Astrocyte of the spinal cord (primary cell): Measurements from ENCODE around the gene ERFL.
"Not testable (repeated sequence)": the region's sequence is repeated elsewhere in the genome, so short reads cannot be mapped to it uniquely, and the experiment has no call there.

Source experiments
- DNase-seq: peaks from one replicate; pipeline ENCODE4 v3.0.0; 2011; ENCODE audit warnings: low read depth, low spot score
- H3K4me3 ChIP-seq: 2 replicates; pipeline ENCODE4 v1.5.1; 2011; ENCODE audit warnings: low read depth, mild to moderate bottlenecking, low read length, moderate library complexity
- in situ Hi-C: cut with HindIII; loops from 2 replicates; pipeline ENCODE4 v1.10.0; 2017; ENCODE audit warnings: low sequenced_read_pairs
- TF ChIP-seq, protein P1 (sequence below): IDR thresholded peaks from 2 replicates; pipeline ENCODE4 v1.5.1; 2012; ENCODE audit warnings: low read depth, mild to moderate bottlenecking, low read length, inconsistent platforms

Gene ERFL

DNA sequence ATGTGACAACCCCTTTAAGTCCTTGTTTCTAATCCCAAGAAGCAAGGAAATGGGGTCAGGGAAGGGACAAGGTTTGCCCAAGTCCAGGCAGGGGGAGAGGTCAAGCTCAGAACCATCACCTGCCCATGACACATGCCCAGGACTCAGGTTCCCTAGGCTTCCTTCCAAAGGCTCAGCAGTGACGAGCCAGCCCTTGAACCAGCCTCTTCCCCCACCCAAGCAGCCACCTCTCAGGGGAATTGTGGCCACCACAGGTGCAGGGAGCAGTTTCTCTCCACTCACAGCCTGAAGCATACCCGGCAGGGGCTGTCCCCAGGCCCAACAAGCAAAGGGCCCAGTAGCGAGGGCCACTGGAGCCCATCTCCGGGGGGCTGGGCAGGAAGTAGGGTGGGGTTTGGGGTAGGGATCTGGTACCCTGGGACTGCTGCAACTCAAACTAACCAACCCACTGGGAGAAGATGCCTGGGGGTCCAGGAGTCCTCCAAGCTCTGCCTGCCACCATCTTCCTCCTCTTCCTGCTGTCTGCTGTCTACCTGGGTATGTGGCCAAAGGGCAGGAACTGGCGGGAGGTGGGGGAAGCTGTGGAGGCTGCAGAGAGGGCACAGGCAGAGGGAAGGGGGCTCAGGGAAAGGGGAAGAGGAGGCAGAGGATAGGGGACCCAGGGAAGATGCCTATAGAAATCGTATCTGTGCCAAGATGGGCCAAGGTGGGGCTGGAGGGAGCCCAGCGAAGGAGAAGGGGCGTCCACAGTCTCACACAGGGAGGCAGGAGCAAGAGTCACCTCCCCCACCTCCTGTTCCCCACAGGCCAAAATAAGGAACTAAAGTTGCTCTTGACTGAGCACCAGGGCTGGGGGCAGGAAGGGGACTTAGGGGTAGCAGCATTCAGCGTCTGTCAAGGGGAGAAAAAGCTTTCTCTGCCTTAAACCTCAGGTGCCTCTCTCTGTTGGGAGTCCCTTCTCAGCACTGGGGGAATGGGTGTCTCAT lies 51.1 kb downstream of the ERFL start, which contains the start of gene CD79A:
CD79A (plus strand) TSS at position 433 of the 986 bp plus-strand sequence; CDS start at position 459, 26 bp downstream.
- TF ChIP-seq, protein P1, sequence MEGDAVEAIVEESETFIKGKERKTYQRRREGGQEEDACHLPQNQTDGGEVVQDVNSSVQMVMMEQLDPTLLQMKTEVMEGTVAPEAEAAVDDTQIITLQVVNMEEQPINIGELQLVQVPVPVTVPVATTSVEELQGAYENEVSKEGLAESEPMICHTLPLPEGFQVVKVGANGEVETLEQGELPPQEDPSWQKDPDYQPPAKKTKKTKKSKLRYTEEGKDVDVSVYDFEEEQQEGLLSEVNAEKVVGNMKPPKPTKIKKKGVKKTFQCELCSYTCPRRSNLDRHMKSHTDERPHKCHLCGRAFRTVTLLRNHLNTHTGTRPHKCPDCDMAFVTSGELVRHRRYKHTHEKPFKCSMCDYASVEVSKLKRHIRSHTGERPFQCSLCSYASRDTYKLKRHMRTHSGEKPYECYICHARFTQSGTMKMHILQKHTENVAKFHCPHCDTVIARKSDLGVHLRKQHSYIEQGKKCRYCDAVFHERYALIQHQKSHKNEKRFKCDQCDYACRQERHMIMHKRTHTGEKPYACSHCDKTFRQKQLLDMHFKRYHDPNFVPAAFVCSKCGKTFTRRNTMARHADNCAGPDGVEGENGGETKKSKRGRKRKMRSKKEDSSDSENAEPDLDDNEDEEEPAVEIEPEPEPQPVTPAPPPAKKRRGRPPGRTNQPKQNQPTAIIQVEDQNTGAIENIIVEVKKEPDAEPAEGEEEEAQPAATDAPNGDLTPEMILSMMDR: no peak
- no peak for DNase-seq
- H3K4me3 ChIP-seq: no peak within 1 kb of the TSS
- in situ Hi-C loops: no loop called here

DNA sequence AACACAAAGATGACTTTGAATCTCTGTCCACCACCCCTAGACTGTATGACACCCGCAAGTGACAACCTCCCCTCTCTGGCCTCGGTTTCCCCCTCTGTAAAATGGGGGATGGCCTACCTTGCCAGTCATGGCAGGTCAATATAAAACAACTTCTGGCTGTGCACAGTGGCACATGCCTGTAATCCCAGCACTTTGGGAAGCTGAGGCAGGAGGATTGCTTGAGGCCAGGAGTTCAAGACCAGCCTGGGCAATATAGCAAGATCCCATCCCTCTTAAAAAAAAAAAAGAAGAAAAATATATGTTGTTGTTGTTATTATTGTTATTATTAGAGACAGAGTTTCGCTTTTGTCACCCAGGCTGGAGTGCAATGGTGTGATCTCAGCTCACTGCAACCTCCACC lies 52.3 kb downstream of the ERFL start:
- H3K4me3 ChIP-seq, in situ Hi-C loops: not testable (repeated sequence)

DNA sequence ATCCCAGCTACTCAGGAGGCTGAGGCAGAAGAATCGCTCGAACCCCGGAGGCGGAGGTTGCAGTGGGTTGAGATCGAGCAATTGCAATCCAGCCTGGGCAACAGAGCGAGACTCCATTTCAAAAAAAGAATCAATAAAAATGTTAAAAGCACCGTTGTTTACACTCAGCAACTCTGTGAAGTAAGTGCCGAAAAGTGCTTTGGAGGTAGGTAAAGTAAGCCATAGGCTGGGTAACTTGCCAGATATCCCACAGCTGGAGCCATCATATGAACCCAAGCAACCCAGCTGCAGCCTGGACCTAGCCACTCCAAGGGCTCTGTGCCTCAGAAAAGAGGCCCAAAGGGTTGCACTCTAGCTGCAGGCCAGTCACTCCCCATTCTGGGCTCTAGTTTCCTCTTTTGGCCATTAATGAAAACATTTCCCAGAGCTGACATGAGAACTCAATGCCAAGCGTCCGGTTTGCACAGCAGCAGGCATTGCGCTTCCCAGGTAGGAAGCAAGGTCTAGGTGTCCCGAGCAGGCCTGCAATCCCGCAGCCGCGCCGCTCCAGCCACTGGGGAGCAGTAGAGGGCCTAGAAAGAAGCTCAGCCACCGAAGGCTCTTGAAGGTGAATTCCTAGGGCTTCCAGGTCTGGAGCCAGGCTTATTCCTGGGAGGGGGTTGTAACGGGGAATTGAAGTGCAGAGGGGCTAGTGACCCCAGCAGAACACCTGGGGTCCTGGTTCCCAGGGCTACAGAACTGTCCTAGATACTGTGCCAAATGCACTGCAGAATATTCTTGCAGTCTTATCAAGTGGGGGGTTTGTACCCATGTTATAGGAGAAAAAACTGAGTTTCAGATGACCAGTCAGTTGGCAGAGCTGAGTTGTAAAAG lies 55.2 kb downstream of the ERFL start:
- no peak overlapping the region for H3K4me3 ChIP-seq
- in situ Hi-C loops: no loop called here
- DNase-seq: peak; percentile 64
- TF ChIP-seq, protein P1: peak; percentile 82

More for the DNA sequence above, 52.3 kb downstream of the ERFL start:
- DNase-seq: not testable (repeated sequence)

DNA sequence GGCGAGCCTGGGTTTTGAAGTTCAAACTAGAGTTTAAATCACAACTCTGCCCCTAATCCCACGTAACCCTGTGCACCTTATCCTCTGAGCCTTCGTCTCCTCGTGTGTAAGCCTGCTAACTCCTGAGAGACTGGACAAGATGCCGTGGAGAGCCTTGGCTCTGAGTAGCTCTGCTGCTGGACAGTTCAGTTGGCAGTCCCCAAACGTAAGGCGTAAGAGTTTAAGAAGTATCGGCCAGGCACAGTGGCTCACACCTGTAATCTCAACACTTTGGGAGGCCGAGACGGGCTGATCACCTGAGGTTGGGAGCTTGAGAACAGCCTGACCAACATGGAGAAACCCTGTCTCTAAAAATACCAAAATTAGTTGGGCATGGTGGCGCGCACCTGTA lies 55.9 kb downstream of the ERFL start:
- no peak for DNase-seq

DNA sequence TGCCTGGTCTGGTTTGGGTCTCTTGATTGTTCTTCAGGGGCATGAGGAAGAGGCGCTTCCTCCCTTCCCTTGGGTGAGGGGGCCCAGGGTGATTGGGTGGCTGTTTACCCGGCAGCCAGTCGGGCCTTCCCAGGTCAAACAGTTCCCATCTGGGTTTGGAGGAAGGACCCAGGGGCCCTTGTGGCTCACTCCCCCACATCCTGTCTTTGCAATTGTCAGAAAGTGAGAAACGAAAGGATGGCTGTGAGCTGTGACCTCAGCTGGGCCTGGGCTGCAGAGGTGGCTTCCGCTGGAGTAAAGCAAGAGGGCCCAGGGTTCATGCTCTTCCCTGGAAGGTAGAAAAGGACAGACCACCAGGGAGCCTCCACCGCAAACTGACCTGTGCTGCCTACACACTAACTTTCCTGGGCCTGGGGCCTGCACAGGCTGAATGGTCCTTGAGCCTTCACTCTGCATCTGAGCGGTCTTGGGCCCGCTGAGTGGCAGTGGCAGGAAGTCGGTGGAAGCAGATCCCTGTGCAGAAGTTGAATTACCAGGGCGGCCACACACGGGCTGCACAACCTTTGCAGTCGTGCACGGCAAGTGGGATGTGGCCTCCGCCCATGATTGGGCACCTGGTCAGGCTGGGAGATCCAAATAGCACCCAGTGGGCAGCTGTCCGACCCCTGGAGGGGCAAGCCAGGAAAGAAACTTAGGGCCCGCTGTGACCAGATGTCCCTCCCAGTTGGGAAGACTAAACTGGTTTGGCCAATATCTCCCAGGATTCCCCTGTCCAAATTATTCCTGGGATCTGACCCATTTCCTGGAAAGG lies 56.5 kb downstream of the ERFL start:
- H3K4me3 ChIP-seq: no peak overlapping the region
- no peak for DNase-seq
- TF ChIP-seq, protein P1: no peak
- in situ Hi-C loops: no loop called here

More for the DNA sequence above, 55.9 kb downstream of the ERFL start:
- TF ChIP-seq, protein P1: no peak
- no peak overlapping the region for H3K4me3 ChIP-seq
- in situ Hi-C loops: no loop called here

DNA sequence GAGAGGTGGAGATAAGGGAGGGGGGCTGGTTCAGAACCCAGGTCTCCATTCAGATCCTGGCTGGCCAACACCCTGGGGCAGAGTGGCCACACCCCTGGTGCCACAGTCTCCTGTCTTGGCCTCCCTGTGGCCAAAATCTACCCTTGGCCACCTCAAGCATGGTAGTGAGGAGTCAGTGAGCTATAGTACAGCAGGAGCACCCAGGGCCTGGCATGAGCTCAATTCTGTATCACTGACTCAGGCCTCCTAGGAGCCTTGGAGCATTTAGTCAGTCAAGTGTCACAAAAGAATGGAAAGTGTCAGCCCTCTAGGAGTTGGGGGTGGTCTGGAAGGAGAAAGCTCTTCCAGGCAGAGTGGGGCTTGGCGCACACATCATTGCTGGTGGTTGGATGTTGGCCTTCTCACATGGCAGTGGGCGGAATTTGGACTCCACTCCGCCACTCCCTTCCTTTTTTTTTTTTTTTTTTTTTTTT lies 57.8 kb downstream of the ERFL start:
- peak; percentile 24 for DNase-seq
- no peak overlapping the region for H3K4me3 ChIP-seq
- in situ Hi-C loops: no loop called here
- TF ChIP-seq, protein P1: no peak
